Right hindlimb (tissue), 1 donor: ENCODE results near the gene GAB1.

Source experiments
- DNase-seq: peaks from one replicate; pipeline ENCODE4 v3.0.0-alpha.2; 2018

The GAB1 gene

DNA sequence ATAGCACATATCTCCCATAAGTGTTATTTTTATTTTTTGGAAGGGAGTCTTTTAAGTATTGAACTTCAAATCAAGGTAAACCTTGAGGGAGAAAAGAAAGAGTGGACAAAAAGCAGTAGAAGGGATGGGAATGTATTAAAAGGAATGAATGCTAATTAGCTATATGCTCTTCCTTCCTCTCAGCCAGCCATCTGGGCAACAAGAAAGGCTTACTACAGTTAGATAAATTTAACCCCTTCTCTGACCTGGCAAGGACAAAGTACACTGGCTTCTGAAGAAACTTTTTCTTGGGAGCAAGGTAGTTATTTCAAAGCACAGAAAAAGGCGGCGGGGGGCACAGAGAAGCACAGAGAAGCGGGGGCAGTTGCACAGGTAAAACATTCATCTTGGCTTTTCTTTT lies 54.6 kb downstream of the GAB1 start:
- DNase-seq = no peak

- DNase-seq = no peak
Observed at GRCh38 chr4:143391895-143392294, 55.2 kb downstream of the GAB1 start.

DNA sequence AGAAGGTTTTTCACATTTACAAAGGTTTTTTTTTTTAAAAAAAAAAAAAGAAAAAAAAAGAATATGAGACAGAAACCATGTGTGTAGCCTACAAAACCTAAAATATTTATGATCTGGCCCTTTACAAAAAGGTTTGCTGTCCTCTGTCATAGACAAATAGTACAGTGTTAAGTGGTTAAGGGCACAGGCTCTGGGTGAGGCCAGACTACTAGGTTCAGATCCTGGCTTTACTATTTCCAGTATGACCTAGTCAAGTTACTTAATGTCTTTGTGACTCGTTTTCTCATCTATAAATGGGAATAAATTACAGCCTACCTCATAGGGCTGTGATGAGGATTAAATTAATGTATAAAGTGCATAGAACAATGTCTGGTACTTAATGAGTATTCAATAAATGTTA lies 56.5 kb downstream of the GAB1 start:
- no peak for DNase-seq

DNA sequence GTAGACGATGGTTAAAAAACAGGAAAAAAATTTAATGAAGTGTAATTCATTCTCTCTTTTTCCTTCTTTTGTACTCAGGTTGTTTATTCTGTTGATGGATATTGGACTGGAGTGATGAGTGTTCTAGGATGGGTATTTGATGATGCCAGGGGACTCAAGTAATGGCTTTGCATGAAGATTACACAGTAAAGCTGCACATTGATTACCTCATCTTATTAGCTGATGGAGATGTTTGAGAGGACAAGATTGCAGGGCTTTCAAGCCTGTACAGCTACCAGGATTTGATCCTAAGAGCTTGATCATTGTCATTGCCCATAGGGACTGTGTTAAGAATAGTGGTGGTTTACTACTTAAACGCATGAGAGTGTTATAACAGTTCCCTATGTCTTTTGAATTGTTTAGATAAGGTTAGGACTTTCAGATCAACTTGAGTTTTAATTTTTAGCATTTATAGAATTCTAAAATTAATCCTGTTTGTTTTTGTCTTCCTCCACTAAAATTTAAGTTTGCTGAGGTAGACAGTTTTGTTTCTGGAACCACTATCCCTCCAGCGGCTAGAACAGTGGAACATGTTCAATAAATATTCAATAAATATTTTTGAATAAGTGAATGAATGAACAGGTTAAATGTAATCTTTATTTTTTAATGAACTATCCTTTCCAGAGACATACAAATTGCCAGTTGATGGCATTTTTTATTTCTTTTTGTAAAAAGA lies 58.2 kb downstream of the GAB1 start:
- DNase-seq = no peak

DNA sequence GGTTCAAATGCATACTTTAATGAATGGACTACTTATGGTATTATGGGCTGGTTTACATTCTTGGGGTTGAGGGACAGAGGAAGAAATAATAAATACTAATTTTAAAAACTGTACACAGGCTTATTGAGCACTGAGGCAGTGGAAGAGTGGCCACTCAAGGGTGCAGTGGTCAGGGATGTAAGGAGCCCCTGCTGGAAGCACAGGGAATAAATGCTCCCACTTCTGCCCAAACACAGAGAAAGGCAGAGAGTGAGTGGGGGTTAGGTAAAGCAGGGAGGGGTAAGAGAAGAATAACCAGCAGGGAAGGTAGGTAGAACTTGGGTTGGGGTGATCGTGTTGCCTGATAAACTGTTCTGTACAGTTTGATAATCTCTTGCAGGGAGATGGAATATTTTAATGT lies 60.0 kb downstream of the GAB1 start:
- DNase-seq = no peak

DNA sequence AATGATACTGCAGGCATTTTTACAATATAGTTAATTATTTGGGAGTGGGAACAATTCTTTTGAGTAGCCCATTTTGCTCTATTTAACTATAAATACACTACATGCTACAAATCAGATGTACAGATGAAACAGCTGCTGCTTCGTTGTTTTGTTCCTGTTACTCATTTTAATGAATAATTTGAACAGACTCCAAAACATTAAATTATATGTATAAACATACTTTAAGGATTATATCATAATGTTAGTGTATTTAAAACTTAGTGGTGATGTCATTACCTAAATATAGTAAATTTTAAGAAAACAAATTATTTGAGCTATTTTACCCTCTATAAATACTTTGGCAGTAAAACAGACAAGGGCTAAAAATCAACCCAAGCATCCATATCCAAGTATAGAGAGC lies 60.7 kb downstream of the GAB1 start:
- no peak for DNase-seq

DNA sequence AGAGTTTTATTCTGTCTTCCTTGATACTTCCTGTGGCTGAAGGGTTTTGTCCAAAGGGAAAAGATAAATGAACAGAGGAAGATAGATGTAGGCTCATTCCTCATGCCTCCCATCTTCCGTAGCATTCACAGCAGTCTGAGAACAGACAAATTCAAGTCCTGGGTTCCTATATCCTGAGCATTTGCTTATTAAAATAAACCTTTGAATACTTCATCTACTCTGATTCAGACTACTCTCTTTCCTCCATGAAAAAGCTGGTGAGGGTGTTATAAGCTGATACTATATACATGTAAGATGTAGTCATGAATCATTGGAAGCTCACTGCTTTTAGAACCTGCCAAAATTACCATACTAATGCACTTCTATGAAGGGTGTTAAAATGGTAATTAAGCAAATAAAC lies 61.2 kb downstream of the GAB1 start:
- DNase-seq = no peak

DNA sequence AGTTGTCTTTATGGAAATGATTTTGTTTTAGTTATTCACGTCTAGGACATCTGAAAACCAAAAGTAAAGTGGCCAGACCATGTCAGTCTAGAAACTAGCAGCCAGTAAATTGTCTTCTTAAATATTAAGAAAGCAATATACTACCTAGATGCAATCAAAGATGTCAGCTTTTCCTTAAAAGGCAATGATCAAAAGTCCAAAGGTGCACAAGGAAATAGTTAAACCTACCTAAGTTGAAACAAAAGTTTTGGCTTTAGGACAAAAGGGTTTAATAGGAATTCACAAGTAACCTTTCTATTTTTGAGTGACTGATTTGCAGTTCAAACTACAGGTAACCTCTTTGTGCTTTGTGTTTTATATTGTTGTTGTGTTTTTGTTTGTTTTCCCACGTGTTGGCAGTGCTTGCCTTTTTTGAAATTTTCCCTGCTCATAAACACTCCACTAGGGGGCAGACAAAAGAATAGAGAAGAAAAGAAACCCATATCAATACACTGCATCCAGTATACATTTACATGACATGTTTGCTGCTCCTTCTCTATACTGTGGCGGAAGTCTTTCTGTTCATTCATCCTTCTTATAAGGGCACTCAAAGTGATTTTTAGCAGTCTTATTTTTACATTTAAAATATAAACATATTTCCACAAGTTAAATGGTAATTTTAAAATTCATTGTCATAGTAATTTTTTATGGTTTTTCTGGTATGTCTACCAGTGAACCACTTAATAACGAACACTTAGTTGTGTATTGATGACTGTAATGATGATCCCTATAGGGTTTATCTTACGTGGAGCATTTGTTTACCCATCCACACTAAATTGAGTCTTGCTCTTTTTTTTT lies 62.7 kb downstream of the GAB1 start:
- no peak for DNase-seq

DNA sequence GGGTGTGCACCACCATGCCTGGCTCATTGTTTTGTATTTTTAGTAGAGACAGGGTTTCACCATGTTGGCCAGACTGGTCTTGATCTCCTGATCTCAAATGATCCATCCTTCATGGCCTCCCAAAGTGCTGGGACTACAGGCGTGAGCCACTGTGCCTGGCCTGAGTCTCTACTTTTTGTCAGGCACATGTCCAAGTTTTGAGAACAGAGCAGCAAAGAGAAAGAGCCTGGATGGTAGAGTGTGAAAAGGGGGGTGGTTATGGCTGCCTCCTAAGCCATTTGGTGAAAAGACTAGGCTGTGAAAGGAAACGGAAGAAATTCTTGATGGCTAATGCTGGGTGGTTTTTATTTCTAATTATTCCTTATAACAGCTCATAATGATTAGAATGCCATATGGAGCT lies 63.4 kb downstream of the GAB1 start:
- no peak for DNase-seq

- DNase-seq = no peak
Observed at GRCh38 chr4:143402776-143403552, 66.3 kb downstream of the GAB1 start.

DNA sequence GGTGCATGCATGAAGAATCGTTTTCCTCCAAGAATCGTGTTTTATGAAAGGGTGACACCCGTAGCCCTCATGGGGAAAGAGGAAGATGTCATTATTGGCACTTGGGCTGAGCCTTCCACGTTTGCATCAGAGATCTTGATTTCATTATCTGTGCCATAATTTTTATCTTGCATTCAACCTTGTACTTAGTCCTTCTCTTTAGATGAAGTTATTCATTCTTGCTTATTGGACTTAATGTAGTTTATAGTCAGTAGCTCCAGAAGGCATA lies 66.8 kb downstream of the GAB1 start:
- DNase-seq = no peak

DNA sequence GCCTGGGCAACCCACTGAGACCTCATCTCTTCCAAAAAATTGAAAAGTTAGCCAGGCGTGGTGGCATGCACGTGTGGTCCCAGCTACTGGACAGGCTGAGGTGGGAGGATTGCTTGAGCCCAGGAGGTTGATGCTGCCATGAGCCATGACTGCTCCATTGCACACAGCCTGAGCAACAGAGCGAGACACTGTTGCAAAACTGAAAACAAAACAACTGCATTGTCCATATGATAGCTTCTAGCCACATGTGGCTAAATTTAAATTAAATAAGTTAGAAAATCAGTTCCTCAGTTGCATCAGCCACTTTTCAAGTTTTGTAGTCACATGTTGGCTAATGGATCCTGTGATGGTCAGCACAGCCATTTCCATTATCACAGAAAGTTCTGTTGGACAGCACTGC lies 67.9 kb downstream of the GAB1 start:
- DNase-seq = no peak

GRCh38 chr4:143405075-143405730 lies 68.5 kb downstream of the GAB1 start:
- no peak for DNase-seq

DNA sequence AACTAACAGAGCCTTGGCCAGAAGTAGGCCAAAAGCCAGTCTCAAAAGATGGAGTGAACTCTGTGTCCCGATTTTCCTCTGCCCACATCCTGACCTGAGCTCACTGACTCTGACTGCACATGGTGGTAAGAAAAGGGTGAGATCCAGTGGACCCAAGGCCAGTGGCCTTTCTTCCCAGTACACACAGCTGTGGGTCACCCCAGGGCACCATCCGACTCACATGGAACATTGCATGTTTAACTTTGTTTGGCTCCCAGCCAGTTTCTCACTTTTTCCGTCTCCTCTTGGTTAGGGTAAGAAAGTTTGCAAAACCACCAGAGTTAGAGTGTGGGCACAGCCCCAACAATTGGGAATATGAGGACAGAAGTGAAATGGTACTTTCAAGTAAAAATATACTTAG lies 69.8 kb downstream of the GAB1 start:
- peak; percentile 69 for DNase-seq

DNA sequence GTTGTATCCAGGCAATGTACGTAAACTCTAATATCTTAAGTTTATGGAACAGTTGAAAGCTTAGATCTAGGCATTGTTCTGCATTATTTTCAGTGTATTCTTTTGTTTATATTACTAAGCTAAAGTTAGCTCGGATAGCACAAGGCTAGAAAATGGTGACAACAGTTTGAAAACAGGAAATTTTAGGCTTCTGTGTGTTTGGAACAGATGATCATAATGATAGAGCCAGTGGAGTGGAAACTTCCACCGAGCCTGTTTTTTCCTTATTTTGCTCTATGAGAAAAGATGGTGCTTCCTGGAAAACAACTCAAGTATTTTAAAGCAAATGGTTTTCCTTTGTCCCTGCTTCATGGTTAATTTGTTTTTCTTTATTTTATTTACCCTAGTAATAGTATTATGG lies 70.8 kb downstream of the GAB1 start:
- DNase-seq = no peak

DNA sequence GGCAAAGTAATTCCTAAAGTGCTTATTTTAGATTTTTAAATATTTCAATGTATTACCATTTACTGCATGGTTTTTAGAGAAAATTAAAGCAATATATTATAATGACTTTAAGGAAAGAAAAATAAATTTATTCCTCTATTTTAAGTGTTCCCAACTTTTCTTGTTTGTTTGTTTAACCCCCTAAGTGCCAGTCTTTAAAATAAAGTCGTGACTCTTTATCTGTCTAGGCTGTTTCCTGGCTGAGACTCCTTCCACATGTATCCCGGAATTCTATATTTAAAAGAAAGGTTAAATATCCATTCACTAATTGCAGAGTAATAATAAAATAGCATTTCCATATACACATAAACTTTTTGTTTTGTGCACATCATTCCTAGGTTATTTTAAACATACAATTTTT lies 71.2 kb downstream of the GAB1 start:
- DNase-seq = no peak

DNA sequence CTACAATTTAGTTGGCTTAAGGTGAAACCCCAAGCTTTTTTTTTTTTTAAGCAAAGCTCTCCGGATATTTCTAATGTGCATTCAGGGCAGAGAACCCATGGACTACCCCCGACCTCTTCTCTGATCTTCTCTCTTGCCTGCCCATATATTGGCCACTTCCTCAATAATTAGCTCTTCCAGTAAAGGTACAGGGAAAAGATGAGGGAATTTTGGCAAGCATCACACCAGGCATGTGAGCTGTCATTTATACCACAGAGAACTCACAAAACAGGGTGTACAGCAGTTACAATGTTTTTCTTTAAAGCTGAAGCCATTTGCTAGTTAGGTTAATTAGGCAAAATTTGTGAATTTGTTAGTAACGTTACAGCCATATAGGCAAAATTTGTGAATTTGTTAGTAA lies 73.3 kb downstream of the GAB1 start:
- DNase-seq = no peak

DNA sequence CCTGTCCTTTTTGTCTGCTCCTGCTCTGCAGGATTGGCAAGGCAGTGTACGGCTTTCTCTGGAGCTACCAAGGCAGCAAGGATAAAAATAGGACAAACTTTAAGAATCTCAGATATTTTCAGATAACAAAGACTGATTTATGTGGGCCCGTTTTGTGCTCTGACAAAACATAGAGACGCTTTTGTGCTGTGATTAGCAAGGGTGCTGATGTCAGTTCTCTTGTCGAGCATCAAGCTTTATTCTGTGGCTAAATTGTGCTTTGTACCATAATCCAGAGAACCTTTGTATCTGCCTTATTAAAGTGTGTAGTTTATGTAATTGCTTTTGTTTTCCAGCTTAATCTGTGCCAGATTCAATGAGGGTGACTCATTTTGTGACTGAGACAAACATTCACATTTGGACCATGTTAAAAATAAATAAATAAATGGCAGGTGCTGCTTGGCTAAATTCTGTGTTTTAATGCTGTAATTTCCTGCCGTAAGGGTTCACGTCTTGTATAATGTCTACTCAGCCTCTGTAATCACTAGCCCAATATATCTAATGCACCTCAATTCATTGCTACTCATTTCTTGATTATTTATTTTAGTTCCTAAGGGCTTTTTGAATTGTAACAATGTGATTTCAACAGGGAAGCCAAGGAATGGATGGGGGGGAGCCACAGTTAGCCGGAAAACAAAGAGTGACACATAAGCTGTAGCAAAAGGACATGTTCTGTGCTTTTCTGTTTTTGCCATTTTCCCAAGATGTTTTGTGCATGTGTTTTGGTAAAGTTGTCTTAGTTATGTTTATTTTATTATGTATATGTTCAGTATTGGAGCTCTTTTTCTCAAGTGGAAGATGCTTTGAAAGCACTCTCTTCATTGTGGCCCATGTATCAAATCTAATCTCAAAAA lies 75.1 kb downstream of the GAB1 start:
- DNase-seq = no peak

DNA sequence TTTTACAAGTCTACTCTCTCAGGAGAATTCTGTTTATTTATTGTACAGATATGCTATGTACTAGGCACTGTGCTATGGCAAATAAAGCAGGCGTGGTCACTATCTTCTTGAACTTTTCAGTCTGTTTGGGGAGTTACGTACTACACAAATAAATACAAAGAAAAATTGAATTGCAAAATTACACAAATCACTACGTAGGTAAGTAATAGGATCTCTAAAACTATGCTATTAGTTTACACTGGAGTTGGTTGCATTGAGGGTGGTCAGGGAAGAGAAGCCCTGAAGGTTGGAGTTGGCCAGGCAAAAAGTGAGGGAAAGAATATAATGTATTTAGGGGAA lies 75.7 kb downstream of the GAB1 start:
- no peak for DNase-seq

GRCh38 chr4:143417679-143418403 lies 81.2 kb downstream of the GAB1 start:
- DNase-seq = no peak

DNA sequence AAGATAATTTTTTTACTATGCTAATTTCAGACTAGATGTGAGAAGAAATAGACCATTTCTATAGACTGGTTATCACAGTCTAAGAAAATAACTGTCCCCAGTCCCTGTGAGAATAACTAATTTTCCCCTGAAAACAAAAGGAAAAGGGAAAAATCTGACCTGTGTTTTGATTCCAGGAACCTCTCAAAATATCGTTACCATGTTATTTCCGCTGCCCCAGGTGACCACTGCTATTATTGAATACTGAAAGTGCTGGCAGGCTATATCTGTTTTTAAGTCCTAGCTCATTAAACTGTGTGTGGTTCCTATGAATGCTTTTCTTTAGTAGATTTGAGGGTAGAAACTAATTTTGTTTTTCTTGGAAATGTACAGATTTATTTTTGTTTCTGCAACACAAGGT lies 83.6 kb downstream of the GAB1 start:
- DNase-seq = no peak

DNA sequence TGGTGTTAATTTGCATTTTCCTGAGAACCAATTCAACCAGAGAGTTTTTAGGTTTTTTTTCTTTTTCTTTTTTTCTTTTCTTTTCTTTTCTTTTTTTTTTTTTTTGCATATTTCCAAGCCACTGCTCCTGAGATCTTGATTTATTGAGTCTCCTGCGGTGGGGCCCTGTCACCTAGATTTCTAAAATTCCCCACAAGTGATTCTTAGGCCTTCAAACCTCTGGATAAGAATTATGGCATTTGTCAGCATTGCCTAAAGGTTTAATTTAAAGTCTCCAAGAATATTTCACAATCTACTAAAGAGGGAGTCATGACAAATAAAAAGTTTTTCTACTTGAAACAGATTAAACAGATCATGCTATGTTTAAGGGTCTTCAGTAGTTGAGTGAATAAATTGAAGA lies 84.9 kb downstream of the GAB1 start:
- no peak for DNase-seq
